B cell (primary cell): ENCODE data around the gene CHD9NB. TPM values are rescaled to one million over a fixed set of nuclear protein-coding genes. Genes with fewer than 3 reads are reported as not detected.
"Not testable (repeated sequence)": the region's sequence is repeated elsewhere in the genome, so short reads cannot be mapped to it uniquely, and the experiment has no call there.

ENCODE experiments used
- ATAC-seq: fragments of 200-7000 bp; cut with Tn5 transposase; one replicate; pipeline ENCODE4 v1.10.0; 2021; ENCODE audit warnings: low read depth, mild to moderate bottlenecking, moderate number of reproducible peaks, moderate library complexity
- CTCF ChIA-PET: fragments of 350-600 bp; sonication (Branson Sonifier 250); formaldehyde crosslinking; loops from one replicate; lab custom pipeline; 2021; ENCODE audit warnings: antibody characterized with exemption, inconsistent platforms; lab: Charles Lee
- POLR2A ChIA-PET: fragments of 350-600 bp; sonication (Branson Sonifier 250); formaldehyde crosslinking; loops from one replicate; lab custom pipeline; 2021; ENCODE audit warnings: antibody characterized with exemption; lab: Charles Lee
- DNase-seq: peaks from one replicate; pipeline ENCODE4 v3.0.0; 2013
- H2AFZ ChIP-seq: 2 replicates; pipeline ENCODE4 v1.6.1; 2012; ENCODE audit warnings: mild to moderate bottlenecking, low read depth, low read length; ENCODE audit not compliant: insufficient read depth, poor library complexity, severe bottlenecking
- H3K27ac ChIP-seq, 2 donors: 1 replicate in 1 of 2; 2 replicates in 1 of 2; pipeline ENCODE4 v1.5.1; 2012 to 2013; ENCODE audit warnings: low read length in 2 of 2, mild to moderate bottlenecking in 2 of 2, moderate library complexity in 1 of 2
- H3K27me3 ChIP-seq, 4 experiments: fragments of 200-600 bp in 1 of 4; sonication (generic) in 1 of 4; replicated peaks in 1 of 4; 1 replicate in 2 of 4; 2 replicates in 2 of 4; pipeline versions ENCODE4 v1.6.1 to v1.7.0; 2013 to 2016; ENCODE audit warnings: low read length in 3 of 4, mild to moderate bottlenecking in 2 of 4, mixed read lengths in 1 of 4, moderate library complexity in 1 of 4; ENCODE audit not compliant: insufficient read depth in 4 of 4, control insufficient read depth in 3 of 4; ENCODE audit errors: control extremely low read depth in 1 of 4
- H3K36me3 ChIP-seq, 2 experiments: replicated peaks in 1 of 2; 1 replicate in 1 of 2; 2 replicates in 1 of 2; pipeline versions ENCODE4 v1.6.1 to v1.7.1; 2013; ENCODE audit warnings: low read length in 1 of 2; ENCODE audit not compliant: insufficient read depth in 2 of 2, control insufficient read depth in 1 of 2; ENCODE audit errors: control extremely low read depth in 1 of 2, extremely low read depth in 1 of 2
- H3K4me1 ChIP-seq, 2 donors: fragments of 200-600 bp in 1 of 2; sonication (generic) in 1 of 2; 1 replicate in 1 of 2; 2 replicates in 1 of 2; pipeline versions ENCODE4 v1.5.1 to v1.6.1; 2013 to 2017; ENCODE audit warnings: low read length in 2 of 2; ENCODE audit not compliant: control insufficient read depth in 2 of 2, insufficient read depth in 2 of 2
- H3K4me2 ChIP-seq: replicated peaks from 2 replicates; pipeline ENCODE3; 2012; ENCODE audit warnings: mild to moderate bottlenecking, low read depth, low read length; ENCODE audit not compliant: poor library complexity, severe bottlenecking
- H3K4me3 ChIP-seq, 5 experiments: fragments of 200-600 bp in 1 of 5; sonication (generic) in 1 of 5; 1 replicate in 3 of 5; 2 replicates in 2 of 5; pipeline versions ENCODE4 v1.5.1 to v1.7.0; 2011 to 2016; ENCODE audit warnings: low read length in 4 of 5, mild to moderate bottlenecking in 4 of 5, low read depth in 2 of 5, control low read depth in 1 of 5, moderate library complexity in 1 of 5; ENCODE audit not compliant: insufficient read depth in 1 of 5; ENCODE audit errors: control extremely low read depth in 1 of 5, extremely low read depth in 1 of 5
- H3K79me2 ChIP-seq: fragments of 200-600 bp; sonication (generic); one replicate; pipeline ENCODE4 v1.6.0; 2016; ENCODE audit warnings: low read length; ENCODE audit not compliant: control insufficient read depth, insufficient read depth
- H3K9ac ChIP-seq: fragments of 200-600 bp; sonication (generic); 2 replicates; pipeline ENCODE4 v1.6.1; 2017; ENCODE audit warnings: mild to moderate bottlenecking, low read length, moderate library complexity
- H3K9me3 ChIP-seq, 3 donors: one replicate each; pipeline versions ENCODE4 v1.6.1 to v1.7.1; 2013; ENCODE audit warnings: low read length in 2 of 3; ENCODE audit not compliant: control insufficient read depth in 2 of 3, insufficient read depth in 1 of 3; ENCODE audit errors: control extremely low read depth in 1 of 3
- H4K20me1 ChIP-seq: 2 replicates; pipeline ENCODE4 v1.6.0; 2012; ENCODE audit warnings: mild to moderate bottlenecking, low read length; ENCODE audit not compliant: insufficient read depth, control insufficient read depth, poor library complexity, severe bottlenecking
- H3K27ac Mint-ChIP-seq: one replicate; pipeline ENCODE4 v1.8.0; 2021; ENCODE audit warnings: mixed read lengths
- H3K27me3 Mint-ChIP-seq: one replicate; pipeline ENCODE4 v1.8.0; 2021; ENCODE audit warnings: mixed read lengths
- H3K4me1 Mint-ChIP-seq: one replicate; pipeline ENCODE4 v1.8.0; 2021; ENCODE audit warnings: mixed read lengths
- H3K4me3 Mint-ChIP-seq: one replicate; pipeline ENCODE4 v1.8.0; 2021; ENCODE audit warnings: mixed read lengths
- H3K9me3 Mint-ChIP-seq: one replicate; pipeline ENCODE4 v1.8.0; 2022; ENCODE audit warnings: mixed read lengths; ENCODE audit not compliant: insufficient read depth
- EZH2 ChIP-seq: IDR thresholded peaks from 2 replicates; pipeline ENCODE4 v1.6.1; 2012; ENCODE audit warnings: borderline replicate concordance, low read depth, mild to moderate bottlenecking, moderate library complexity, low read length; ENCODE audit not compliant: insufficient read depth, poor library complexity, severe bottlenecking
- WGBS: methylation state at CpG from one replicate; pipeline ENCODE4 v1.1.5; 2013; ENCODE audit warnings: missing lambda C conversion rate; ENCODE audit not compliant: insufficient coverage; 5-methylcytosine and 5-hydroxymethylcytosine counted together
- intact Hi-C: fragments of 100-400 bp; cut with micrococcal nuclease; formaldehyde crosslinking; loops from one replicate; pipeline ENCODE4 v1.10.0; 2022
- polyA plus RNA-seq: library from polyadenylated mRNA; depleted of rRNA; stranded (reverse); fragments of >200 nt; gene quantifications from 2 replicates; pipeline ENCODE4 v1.2.3, GENCODE V29; 2012
- total RNA-seq, 2 donors: library from RNA; stranded (reverse); fragments of 120-200 nt in 1 of 2; gene quantifications; 1 replicate in 1 of 2; 2 replicates in 1 of 2; pipeline versions ENCODE4 v1.2.3 to v1.2.4, GENCODE V29; 2013 to 2022
- TF ChIP-seq, protein P1 (sequence below): fragments of 200-600 bp; IDR thresholded peaks from one replicate; pipeline ENCODE4 v1.8.0; 2022; ENCODE audit warnings: antibody characterized with exemption, mild to moderate bottlenecking

CHD9NB gene
- total and polyA plus RNA-seq, 2 donors (not counting 1 experiment from before 2014, with no cell fraction given): not detected

DNA sequence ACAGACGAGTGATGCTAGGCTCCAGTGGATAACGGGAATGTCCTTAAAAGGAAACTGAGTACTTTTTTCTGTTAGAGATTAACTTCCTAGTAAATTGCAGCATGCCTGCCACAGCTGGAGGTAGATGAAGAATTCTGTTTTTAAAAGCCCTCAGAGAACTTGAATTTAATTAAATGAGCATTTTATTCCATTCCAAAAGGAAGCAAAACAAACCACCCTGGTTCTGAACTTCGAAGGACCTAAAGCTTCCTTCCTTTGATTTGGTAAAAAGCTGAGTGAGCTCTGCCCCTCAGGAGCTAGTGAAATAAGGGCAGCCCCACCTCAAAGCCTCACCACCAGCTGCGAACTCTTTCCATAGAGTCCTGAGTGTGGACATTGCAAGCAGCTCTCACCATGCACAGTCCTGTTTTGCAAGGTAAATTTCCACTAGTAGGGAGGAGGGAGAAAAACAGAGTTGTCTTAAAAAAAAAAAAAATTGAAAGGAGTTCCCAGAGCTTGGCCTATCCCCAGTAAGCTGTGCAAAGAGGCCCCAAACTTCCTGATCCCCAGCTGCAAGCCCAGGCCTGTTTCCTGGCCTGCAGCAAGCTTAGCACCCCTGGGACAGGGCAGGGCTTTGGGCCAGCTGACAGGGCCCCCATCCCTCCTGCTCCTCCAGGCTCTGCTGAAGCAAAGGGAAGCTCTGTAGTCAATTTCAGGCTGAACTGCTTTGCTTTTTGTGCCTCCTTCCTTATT, 11.2 kb downstream of the CHD9NB start:
- Mint-ChIP-seq H3K27me3 (peaks cover 23% of the 10 kb centered on the region), H3K4me1 (no peaks in the 10 kb centered on the region), H3K9me3 (no peaks in the 10 kb centered on the region), H3K27ac (no peak overlapping the region), H3K4me3 (no peak overlapping the region)
- Histone ChIP-seq H3K9ac (no peak overlapping the region), H3K4me2 (no peak overlapping the region), H3K36me3 (no peaks in the 10 kb centered on the region), H3K4me3 (no peak overlapping the region), H3K9me3 (no peaks in the 10 kb centered on the region), H3K27me3 (peaks cover 0 to 6% (median 2%) of the 10 kb centered on the region in 4 experiments), H3K79me2 (no peaks in the 10 kb centered on the region), H3K27ac (no peak overlapping the region), H2AFZ (no peak overlapping the region), H3K4me1 (peaks cover 0 to 3% of the 10 kb centered on the region in 2 donors), H4K20me1 (no peaks in the 10 kb centered on the region)
- ChIA-PET CTCF (interaction anchor here (1.3 kb wide), 1 partner anchor 13 kb away, joined by 3 read pairs; no protein-coding TSS in a partner anchor), POLR2A (no interaction called here)
- intact Hi-C loops: no loop called here
- DNase-seq (no peak), ATAC-seq (no peak)
- no CpG with 5 or more reads among the region's 4 CpGs for WGBS
- TF ChIP-seq, protein P1, sequence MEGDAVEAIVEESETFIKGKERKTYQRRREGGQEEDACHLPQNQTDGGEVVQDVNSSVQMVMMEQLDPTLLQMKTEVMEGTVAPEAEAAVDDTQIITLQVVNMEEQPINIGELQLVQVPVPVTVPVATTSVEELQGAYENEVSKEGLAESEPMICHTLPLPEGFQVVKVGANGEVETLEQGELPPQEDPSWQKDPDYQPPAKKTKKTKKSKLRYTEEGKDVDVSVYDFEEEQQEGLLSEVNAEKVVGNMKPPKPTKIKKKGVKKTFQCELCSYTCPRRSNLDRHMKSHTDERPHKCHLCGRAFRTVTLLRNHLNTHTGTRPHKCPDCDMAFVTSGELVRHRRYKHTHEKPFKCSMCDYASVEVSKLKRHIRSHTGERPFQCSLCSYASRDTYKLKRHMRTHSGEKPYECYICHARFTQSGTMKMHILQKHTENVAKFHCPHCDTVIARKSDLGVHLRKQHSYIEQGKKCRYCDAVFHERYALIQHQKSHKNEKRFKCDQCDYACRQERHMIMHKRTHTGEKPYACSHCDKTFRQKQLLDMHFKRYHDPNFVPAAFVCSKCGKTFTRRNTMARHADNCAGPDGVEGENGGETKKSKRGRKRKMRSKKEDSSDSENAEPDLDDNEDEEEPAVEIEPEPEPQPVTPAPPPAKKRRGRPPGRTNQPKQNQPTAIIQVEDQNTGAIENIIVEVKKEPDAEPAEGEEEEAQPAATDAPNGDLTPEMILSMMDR: no peak
- TF ChIP-seq EZH2: no peak

DNA sequence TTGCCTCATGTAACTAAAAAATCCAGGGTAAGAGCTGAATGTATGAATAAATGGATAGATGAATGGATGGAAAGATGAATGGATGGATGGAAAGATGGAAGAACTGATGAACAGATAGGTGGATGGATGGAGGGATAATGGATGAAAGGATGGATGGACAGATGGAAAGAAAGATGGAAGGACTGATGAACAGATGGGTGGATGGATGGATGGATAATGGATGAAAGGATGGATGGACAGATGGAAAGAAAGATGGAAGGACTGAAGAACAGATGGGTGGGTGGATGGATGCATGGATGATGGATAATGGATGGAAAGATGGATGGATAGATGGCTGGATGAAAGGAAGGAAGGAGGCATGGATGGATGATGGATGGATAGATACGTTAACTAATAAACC, 11.9 kb downstream of the CHD9NB start:
- no peaks in the 10 kb centered on the region for H3K36me3 ChIP-seq
- DNase-seq (no peak), ATAC-seq (no peak)
- ChIA-PET POLR2A (no interaction called here), CTCF (interaction anchor here (1.3 kb wide), 1 partner anchor 13 kb away, joined by 3 read pairs; no protein-coding TSS in a partner anchor)
- Mint-ChIP-seq H3K4me3 (no peak overlapping the region), H3K27me3 (peaks cover 25% of the 10 kb centered on the region), H3K9me3 (no peaks in the 10 kb centered on the region), H3K4me1 (no peaks in the 10 kb centered on the region), H3K27ac (no peak overlapping the region)
- H3K79me2 ChIP-seq: no peaks in the 10 kb centered on the region
- no peak overlapping the region for H3K4me2 ChIP-seq
- H3K27ac ChIP-seq: no peak overlapping the region
- no peak overlapping the region for H3K9ac ChIP-seq
- H3K27me3 ChIP-seq: peaks cover 0 to 6% (median 2%) of the 10 kb centered on the region in 4 experiments
- H3K4me3 ChIP-seq: no peak overlapping the region
- no peak for TF ChIP-seq EZH2
- TF ChIP-seq, protein P1: no peak
- H4K20me1 ChIP-seq: no peaks in the 10 kb centered on the region
- intact Hi-C loops: no loop called here
- H3K9me3 ChIP-seq: no peaks in the 10 kb centered on the region
- H2AFZ ChIP-seq: no peak overlapping the region
- H3K4me1 ChIP-seq: peaks cover 0 to 3% of the 10 kb centered on the region in 2 donors
- no CpG with 5 or more reads among the region's 1 CpG for WGBS

- POLR2A ChIA-PET, H3K27ac Mint-ChIP-seq, H2AFZ ChIP-seq, H3K4me3 ChIP-seq, ATAC-seq, H4K20me1 ChIP-seq, H3K4me3 Mint-ChIP-seq, H3K4me1 Mint-ChIP-seq, H3K9me3 ChIP-seq, H3K27me3 ChIP-seq, H3K79me2 ChIP-seq, H3K4me1 ChIP-seq, H3K4me2 ChIP-seq, CTCF ChIA-PET, H3K27ac ChIP-seq, H3K36me3 ChIP-seq, intact Hi-C loops, DNase-seq, H3K9ac ChIP-seq, H3K9me3 Mint-ChIP-seq: not testable (repeated sequence)
- peaks cover 33% of the 10 kb centered on the region for H3K27me3 Mint-ChIP-seq
- whole genome bisulfite sequencing: 88% methylated on average over 3 of the region's 6 CpGs
Observed at GRCh38 chr16:53036711-53037110, 16.0 kb downstream of the CHD9NB start.
